ENCODE measurements around the gene SERINC5.
"Not testable (repeated sequence)": the region's sequence is repeated elsewhere in the genome, so short reads cannot be mapped to it uniquely, and the experiment has no call there.

The SERINC5 gene

GRCh38 chr5:80091792-80092192, 164.1 kb downstream of the SERINC5 start:
- H2AFZ ChIP-seq (ENCODE audit: low read length); H3K4me1 ChIP-seq (ENCODE audit: low read length); H3K4me2 ChIP-seq (ENCODE audit: low read depth, low read length); H3K9me3 ChIP-seq (replicated peaks; ENCODE audit: insufficient read depth, low read length); H3K9ac ChIP-seq (ENCODE audit: low read length); H3K27ac ChIP-seq (ENCODE audit: low read length); H3K4me3 ChIP-seq (ENCODE audit: low read length); H4K20me1 ChIP-seq (ENCODE audit: insufficient read depth, low read length); H3K36me3 ChIP-seq (replicated peaks; ENCODE audit: insufficient read depth, low read length); H3K9me2 ChIP-seq (replicated peaks; ENCODE audit: insufficient read depth, low read length); H3K79me2 ChIP-seq (ENCODE audit: low read length); H3K27me3 ChIP-seq (replicated peaks; ENCODE audit: insufficient read depth, low read length); H3F3A ChIP-seq (ENCODE audit: insufficient read depth, low read length): not testable (repeated sequence)
- peak; percentile 67 for DNase-seq
- peak; percentile 61 for TF ChIP-seq CTCF (IDR thresholded peaks at IDR 0.05; ENCODE audit: low read length)

- TF ChIP-seq EZH2 (optimal IDR thresholded peaks at IDR 0.05; ENCODE audit: low read depth, low read length) = no peak
- TF ChIP-seq CTCF (IDR thresholded peaks at IDR 0.05; ENCODE audit: low read length) = no peak
- TF ChIP-seq EZH2phosphoT487 (IDR thresholded peaks at IDR 0.05; ENCODE audit: low read length) = no peak
Measured at GRCh38 chr5:80090884-80091166, 165.0 kb downstream of the SERINC5 start.

GRCh38 chr5:80083101-80083890, 172.6 kb downstream of the SERINC5 start:
- no peak overlapping the region for H3K4me3 ChIP-seq (ENCODE audit: low read length)
- no peaks in the 10 kb centered on the region for H3K79me2 ChIP-seq (ENCODE audit: low read length)
- TF ChIP-seq EZH2phosphoT487 (IDR thresholded peaks at IDR 0.05; ENCODE audit: low read length) (no peak), CTCF (IDR thresholded peaks at IDR 0.05; ENCODE audit: low read length) (peak; percentile 79)
- no peak overlapping the region for H3K4me2 ChIP-seq (ENCODE audit: low read depth, low read length)
- H3F3A ChIP-seq (ENCODE audit: insufficient read depth, low read length) = no peaks in the 10 kb centered on the region
- no peaks in the 10 kb centered on the region for H3K4me1 ChIP-seq (ENCODE audit: low read length)
- H2AFZ ChIP-seq (ENCODE audit: low read length) = no peak overlapping the region
- no peaks in the 10 kb centered on the region for H3K9me2 ChIP-seq (replicated peaks; ENCODE audit: insufficient read depth, low read length)
- no peak overlapping the region for H3K9ac ChIP-seq (ENCODE audit: low read length)
- H3K27ac ChIP-seq (ENCODE audit: low read length) = no peak overlapping the region
- DNase-seq = peak; percentile 66
- H3K36me3 ChIP-seq (replicated peaks; ENCODE audit: insufficient read depth, low read length) = no peaks in the 10 kb centered on the region
- no peaks in the 10 kb centered on the region for H3K9me3 ChIP-seq (replicated peaks; ENCODE audit: insufficient read depth, low read length)
- no peaks in the 10 kb centered on the region for H3K27me3 ChIP-seq (replicated peaks; ENCODE audit: insufficient read depth, low read length)
- H4K20me1 ChIP-seq (ENCODE audit: insufficient read depth, low read length) = no peaks in the 10 kb centered on the region

More at GRCh38 chr5:80090884-80091166, 165.0 kb downstream of the SERINC5 start:
- H3K27ac ChIP-seq (ENCODE audit: low read length) = no peak overlapping the region
- H3K9me2 ChIP-seq (replicated peaks; ENCODE audit: insufficient read depth, low read length) = no peaks in the 10 kb centered on the region
- no peak overlapping the region for H3K4me2 ChIP-seq (ENCODE audit: low read depth, low read length)
- DNase-seq = no peak
- H3F3A ChIP-seq (ENCODE audit: insufficient read depth, low read length) = no peaks in the 10 kb centered on the region
- H4K20me1 ChIP-seq (ENCODE audit: insufficient read depth, low read length) = no peaks in the 10 kb centered on the region
- H3K4me3 ChIP-seq (ENCODE audit: low read length) = no peak overlapping the region
- no peaks in the 10 kb centered on the region for H3K9me3 ChIP-seq (replicated peaks; ENCODE audit: insufficient read depth, low read length)
- no peak overlapping the region for H3K9ac ChIP-seq (ENCODE audit: low read length)
- H3K79me2 ChIP-seq (ENCODE audit: low read length) = no peaks in the 10 kb centered on the region
- H2AFZ ChIP-seq (ENCODE audit: low read length) = no peak overlapping the region
- no peaks in the 10 kb centered on the region for H3K27me3 ChIP-seq (replicated peaks; ENCODE audit: insufficient read depth, low read length)
- H3K4me1 ChIP-seq (ENCODE audit: low read length) = no peaks in the 10 kb centered on the region
- no peaks in the 10 kb centered on the region for H3K36me3 ChIP-seq (replicated peaks; ENCODE audit: insufficient read depth, low read length)

All from MM.1S (cell line).